Panc1 (cell line): ENCODE results near the gene PRKG1.

Experiments
- CTCF ChIP-seq: fragments of 450-650 bp; IDR thresholded peaks from 2 replicates; pipeline ENCODE4 v1.5.1; 2017; ENCODE audit warnings: mild to moderate bottlenecking
- POLR2AphosphoS5 ChIP-seq: IDR thresholded peaks from 2 replicates; pipeline ENCODE4 v1.6.1; 2012; ENCODE audit warnings: mild to moderate bottlenecking, low read depth, low read length, moderate library complexity
- SIN3A ChIP-seq: IDR thresholded peaks from 2 replicates; pipeline ENCODE4 v1.6.1; 2012; ENCODE audit warnings: low read depth, mild to moderate bottlenecking, low read length, moderate library complexity, borderline replicate concordance; ENCODE audit not compliant: insufficient read depth
- TCF7L2 ChIP-seq: IDR thresholded peaks from 2 replicates; pipeline ENCODE4 v1.6.1; 2011; ENCODE audit warnings: mild to moderate bottlenecking, low read depth, low read length, inconsistent platforms

- no peak for TF ChIP-seq CTCF
- no peak for TF ChIP-seq POLR2AphosphoS5
- no peak for TF ChIP-seq TCF7L2
- no peak for TF ChIP-seq SIN3A
Measured at GRCh38 chr10:52194191-52194590, 1119.9 kb downstream of the PRKG1 start.
